WERI-Rb-1 (cell line): ENCODE results near the gene GZMM.

Experiments used
- DNase-seq: peaks from one replicate; pipeline ENCODE4 v3.0.0-alpha.2; 2020
- H3K27ac ChIP-seq: fragments of 250-450 bp; sonication (Bioruptor Pico); 2 replicates; pipeline ENCODE4 v1.5.1; 2020; ENCODE audit warnings: mild to moderate bottlenecking, moderate library complexity
- H3K27me3 ChIP-seq: fragments of 250-450 bp; sonication (Bioruptor Pico); 2 replicates; pipeline ENCODE4 v1.5.1; 2021; ENCODE audit warnings: mild to moderate bottlenecking, low read depth, moderate library complexity; ENCODE audit not compliant: insufficient read depth, severe bottlenecking
- H3K36me3 ChIP-seq: fragments of 250-450 bp; sonication (Bioruptor Pico); 2 replicates; pipeline ENCODE4 v1.5.1; 2020; ENCODE audit warnings: mild to moderate bottlenecking, moderate library complexity
- H3K4me3 ChIP-seq: 2 replicates; pipeline ENCODE4 v1.5.1; 2011; ENCODE audit warnings: low read depth, mild to moderate bottlenecking, control low read depth, low read length
- H3K9me3 ChIP-seq: fragments of 250-450 bp; sonication (Bioruptor Pico); 2 replicates; pipeline ENCODE4 v1.5.1; 2021; ENCODE audit warnings: mild to moderate bottlenecking, moderate library complexity; ENCODE audit not compliant: severe bottlenecking
- TF ChIP-seq, protein P1 (sequence below): IDR thresholded peaks from 2 replicates; pipeline ENCODE4 v1.5.1; 2011; ENCODE audit warnings: low read depth, mild to moderate bottlenecking, control low read depth, inconsistent platforms, low read length

The GZMM gene

GRCh38 chr19:525029-525428, 18.8 kb upstream of the GZMM start:
- TF ChIP-seq, protein P1, sequence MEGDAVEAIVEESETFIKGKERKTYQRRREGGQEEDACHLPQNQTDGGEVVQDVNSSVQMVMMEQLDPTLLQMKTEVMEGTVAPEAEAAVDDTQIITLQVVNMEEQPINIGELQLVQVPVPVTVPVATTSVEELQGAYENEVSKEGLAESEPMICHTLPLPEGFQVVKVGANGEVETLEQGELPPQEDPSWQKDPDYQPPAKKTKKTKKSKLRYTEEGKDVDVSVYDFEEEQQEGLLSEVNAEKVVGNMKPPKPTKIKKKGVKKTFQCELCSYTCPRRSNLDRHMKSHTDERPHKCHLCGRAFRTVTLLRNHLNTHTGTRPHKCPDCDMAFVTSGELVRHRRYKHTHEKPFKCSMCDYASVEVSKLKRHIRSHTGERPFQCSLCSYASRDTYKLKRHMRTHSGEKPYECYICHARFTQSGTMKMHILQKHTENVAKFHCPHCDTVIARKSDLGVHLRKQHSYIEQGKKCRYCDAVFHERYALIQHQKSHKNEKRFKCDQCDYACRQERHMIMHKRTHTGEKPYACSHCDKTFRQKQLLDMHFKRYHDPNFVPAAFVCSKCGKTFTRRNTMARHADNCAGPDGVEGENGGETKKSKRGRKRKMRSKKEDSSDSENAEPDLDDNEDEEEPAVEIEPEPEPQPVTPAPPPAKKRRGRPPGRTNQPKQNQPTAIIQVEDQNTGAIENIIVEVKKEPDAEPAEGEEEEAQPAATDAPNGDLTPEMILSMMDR: no peak
- peaks cover 21% of the 10 kb centered on the region for H3K9me3 ChIP-seq
- no peaks in the 10 kb centered on the region for H3K27me3 ChIP-seq
- H3K27ac ChIP-seq: no peak overlapping the region
- no peak for DNase-seq
- no peak overlapping the region for H3K4me3 ChIP-seq
- H3K36me3 ChIP-seq: no peaks in the 10 kb centered on the region; the same call in 1 of the 2 replicates

- no peaks in the 10 kb centered on the region for H3K27me3 ChIP-seq
- peaks cover 19% of the 10 kb centered on the region for H3K9me3 ChIP-seq
- H3K4me3 ChIP-seq: no peak overlapping the region
- DNase-seq: no peak
- no peaks in the 10 kb centered on the region for H3K36me3 ChIP-seq
- H3K27ac ChIP-seq: no peak overlapping the region
- TF ChIP-seq, protein P1: no peak
These were observed 17.9 kb upstream of the GZMM start for GRCh38 chr19:525857-526419.

DNA sequence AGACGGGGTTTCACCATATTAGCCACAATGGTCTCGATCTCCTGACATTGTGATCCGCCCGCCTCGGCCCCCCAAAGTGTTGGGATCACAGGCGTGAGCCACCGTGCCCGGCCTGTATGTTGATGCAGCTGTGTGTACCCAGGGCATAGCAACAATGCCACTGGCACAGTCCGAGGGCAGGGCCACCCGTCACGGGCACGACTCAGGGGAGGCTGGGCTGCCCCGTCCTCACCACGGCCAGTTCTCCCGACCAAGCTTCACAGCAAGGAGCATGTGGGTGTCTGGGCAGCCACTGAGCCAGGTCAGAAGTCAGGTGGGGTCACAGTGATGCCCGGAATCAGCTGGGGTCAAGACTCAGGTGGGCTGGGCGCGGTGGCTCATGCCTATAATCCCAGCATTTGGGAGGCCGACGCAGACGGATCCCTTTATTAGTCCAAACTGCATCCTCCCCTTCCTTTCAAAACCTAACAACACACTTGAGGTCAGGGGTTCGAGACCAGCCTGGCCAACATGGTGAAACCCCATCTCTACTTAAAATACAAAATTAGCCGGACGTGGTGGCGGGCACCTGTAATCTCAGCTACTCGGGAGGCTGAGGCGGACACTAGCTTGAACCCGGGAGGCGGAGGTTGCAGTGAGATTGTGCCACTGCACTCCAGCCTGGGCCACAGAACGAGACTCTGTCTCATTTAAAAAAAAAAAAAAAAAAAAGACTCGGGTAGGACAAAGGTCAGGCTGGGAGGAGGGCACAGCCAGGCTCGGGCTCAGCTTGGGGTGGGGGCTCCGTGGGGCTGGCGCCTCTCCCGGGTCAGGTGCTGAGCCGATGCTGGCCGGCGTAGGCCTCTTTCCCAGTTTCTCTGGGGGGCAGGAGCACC, 13.5 kb upstream of the GZMM start:
- TF ChIP-seq, protein P1: no peak
- no peak for DNase-seq
- H3K9me3 ChIP-seq: no peaks in the 10 kb centered on the region
- H3K36me3 ChIP-seq: peaks cover 15% of the 10 kb centered on the region
- H3K27ac ChIP-seq: peak overlapping the region; percentile 96
- H3K27me3 ChIP-seq: no peaks in the 10 kb centered on the region
- peak overlapping the region; percentile 57 for H3K4me3 ChIP-seq

DNA sequence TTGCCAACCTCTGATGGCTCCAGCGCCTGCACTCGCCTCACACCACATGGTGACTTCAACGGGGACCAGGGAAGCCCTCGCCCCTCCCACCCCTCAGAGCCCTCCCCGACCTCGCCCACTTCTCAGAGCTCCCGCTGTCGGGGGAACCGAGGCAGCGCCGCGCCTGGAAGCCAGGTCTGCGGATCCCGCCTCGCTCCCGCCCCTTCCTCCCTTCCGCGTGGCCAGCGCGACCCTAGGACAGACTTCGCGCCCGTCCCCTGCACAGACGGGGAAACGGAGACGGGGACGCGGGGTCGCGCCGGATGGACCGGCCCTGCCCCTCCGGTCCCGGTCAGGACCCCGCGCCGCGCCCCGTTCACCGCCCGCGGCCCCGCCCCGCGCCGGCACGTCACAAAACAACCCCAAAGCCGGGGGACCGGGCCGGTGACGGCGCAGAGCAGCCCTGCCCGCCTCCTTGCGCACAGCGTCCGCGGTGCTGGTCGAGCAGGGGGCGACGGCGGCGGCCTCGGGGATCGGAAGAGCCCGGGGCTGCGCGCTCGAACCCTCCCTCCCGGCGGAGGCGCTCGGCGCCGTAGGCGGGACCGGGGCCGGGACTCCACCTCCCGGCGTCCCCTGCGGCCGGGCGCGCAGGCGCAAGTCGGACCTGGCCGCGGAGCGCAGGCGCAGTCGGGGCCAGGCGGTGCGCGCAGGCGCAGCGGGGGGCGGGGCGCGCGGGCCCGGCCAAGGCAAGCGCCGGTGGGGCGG, 12.7 kb upstream of the GZMM start:
- Histone ChIP-seq H3K4me3 (peak overlapping the region; percentile 57), H3K27ac (peak overlapping the region; percentile 96), H3K36me3 (peaks cover 21% of the 10 kb centered on the region), H3K9me3 (no peaks in the 10 kb centered on the region), H3K27me3 (no peaks in the 10 kb centered on the region)
- peak; percentile 94 for DNase-seq
- TF ChIP-seq, protein P1: 0 out of 2 replicates have a peak, but pooled peaks have one; percentile 22

- peak within 1 kb of the TSS; percentile 89 for H3K4me3 ChIP-seq
- H3K27me3 ChIP-seq: no peaks in the 10 kb centered on the region
- H3K27ac ChIP-seq: peak within 1 kb of the TSS; percentile 96
- peaks cover 29% of the 10 kb centered on the region for H3K36me3 ChIP-seq
- H3K9me3 ChIP-seq: no peaks in the 10 kb centered on the region
- no peak for DNase-seq
- TF ChIP-seq, protein P1: no peak
These were observed 11.9 kb upstream of the GZMM start, which contains the start of gene CDC34 for GRCh38 chr19:531753-532560. Gene CDC34, plus strand, starts transcription at chr19:531760. Its CDS starts 172 bp downstream, at chr19:531932.
